HCT116 (cell line): ENCODE results near the gene ARHGAP9. TPM values are rescaled to one million over a fixed set of nuclear protein-coding genes. Genes with fewer than 3 reads are reported as not detected.

ENCODE experiments used
- ATAC-seq: fragments of 200-7000 bp; cut with Tn5 transposase; 2 replicates; pipeline ENCODE4 v1.9.1; 2020; ENCODE audit warnings: mild to moderate bottlenecking, moderate library complexity
- BruUV-seq: library from RNA; stranded (reverse); fragments of 400-500 nt; replicated peaks from 2 replicates; lab custom pipeline; 2021; lab: Mats Ljungman, UMichigan
- CTCF ChIA-PET: fragments of 300-600 bp; sonication (Branson Sonifier 250); formaldehyde crosslinking; loops from one replicate; lab custom pipeline; 2021; ENCODE audit warnings: antibody characterized with exemption; lab: Charles Lee
- POLR2A ChIA-PET: fragments of 300-600, 350-600 bp; sonication (Branson Sonifier 250); formaldehyde crosslinking; loops from one replicate; lab custom pipeline; 2021; ENCODE audit warnings: antibody characterized with exemption; lab: Charles Lee
- RAD21 ChIA-PET, 2 experiments: fragments of 300-600 bp; sonication (Branson Sonifier 250); formaldehyde crosslinking; loops; one replicate each; lab custom pipeline; 2023; ENCODE audit warnings: low total read pairs in 2 of 2; ENCODE audit not compliant: uncharacterized antibody in 2 of 2, unreplicated experiment in 2 of 2, low non-redundant PET in 1 of 2; lab: Charles Lee
- DNase-seq: peaks from one replicate; pipeline ENCODE4 v3.0.0-alpha.2; 2010; ENCODE audit warnings: low read depth, low spot score
- H2AFZ ChIP-seq: fragments of 200-600 bp; shearing (Covaris generic), sonication (generic); 2 replicates; pipeline ENCODE4 v1.6.1; 2017; ENCODE audit warnings: low read depth, mixed run types, mixed read lengths, antibody characterized with exemption, low read length; ENCODE audit not compliant: poor library complexity, severe bottlenecking
- H3K27ac ChIP-seq: 2 replicates; pipeline ENCODE4 v1.5.1; 2012; ENCODE audit warnings: low read depth, low read length
- H3K27me3 ChIP-seq: fragments of 200-600 bp; sonication (generic); 2 replicates; pipeline ENCODE4 v1.6.1; 2016; ENCODE audit warnings: mixed run types, low read length, mixed read lengths; ENCODE audit not compliant: insufficient read depth
- H3K36me3 ChIP-seq, 2 experiments: fragments of 200-500 bp in 1 of 2; fragments of 200-600 bp in 1 of 2; sonication (Bioruptor generic) in 1 of 2; sonication (generic) in 1 of 2; 2 replicates each; pipeline versions ENCODE4 v1.5.1 to v1.6.1; 2014 to 2016; ENCODE audit warnings: low read length in 2 of 2, inconsistent platforms in 1 of 2, mixed read lengths in 1 of 2, mixed run types in 1 of 2; ENCODE audit not compliant: insufficient read depth in 2 of 2, control insufficient read depth in 1 of 2
- H3K4me1 ChIP-seq, 2 experiments: fragments of 200-600 bp in 1 of 2; sonication (generic) in 1 of 2; 2 replicates each; pipeline versions ENCODE4 v1.5.1 to v1.6.1; 2012 to 2017; ENCODE audit warnings: low read length in 2 of 2, inconsistent platforms in 1 of 2, mild to moderate bottlenecking in 1 of 2, mixed read lengths in 1 of 2, mixed run types in 1 of 2, moderate library complexity in 1 of 2; ENCODE audit not compliant: insufficient read depth in 2 of 2, control insufficient read depth in 1 of 2
- H3K4me2 ChIP-seq: fragments of 200-600 bp; sonication (generic); 2 replicates; pipeline ENCODE4 v1.6.1; 2017; ENCODE audit warnings: mixed run types, low read length, mixed read lengths
- H3K4me3 ChIP-seq, 2 experiments: fragments of 200-600 bp in 1 of 2; sonication (generic) in 1 of 2; replicated peaks in 1 of 2; 2 replicates each; pipeline ENCODE4 v1.5.1; 2011 to 2016; ENCODE audit warnings: low read length in 2 of 2, control low read depth in 1 of 2, low read depth in 1 of 2, mild to moderate bottlenecking in 1 of 2, mixed read lengths in 1 of 2, mixed run types in 1 of 2
- H3K79me2 ChIP-seq: fragments of 200-600 bp; sonication (generic); 2 replicates; pipeline ENCODE4 v1.6.1; 2017; ENCODE audit warnings: mild to moderate bottlenecking, mixed run types, low read length, moderate library complexity, mixed read lengths; ENCODE audit not compliant: insufficient read depth
- H3K9ac ChIP-seq: fragments of 200-600 bp; sonication (generic); 2 replicates; pipeline ENCODE4 v1.6.1; 2016; ENCODE audit warnings: low read length, mixed read lengths
- H3K9me2 ChIP-seq: fragments of 200-600 bp; sonication (generic), shearing (Covaris generic); 2 replicates; pipeline ENCODE4 v1.6.1; 2017; ENCODE audit warnings: mixed run types, mild to moderate bottlenecking, moderate library complexity; ENCODE audit not compliant: insufficient read depth
- H3K9me3 ChIP-seq, 2 experiments: fragments of 200-500 bp in 1 of 2; fragments of 200-600 bp in 1 of 2; sonication (Bioruptor generic) in 1 of 2; sonication (generic) in 1 of 2; 2 replicates each; pipeline ENCODE4 v1.6.1; 2014 to 2017; ENCODE audit warnings: low read length in 2 of 2, mixed read lengths in 2 of 2, inconsistent platforms in 1 of 2, low read depth in 1 of 2, mild to moderate bottlenecking in 1 of 2, mixed run types in 1 of 2, moderate library complexity in 1 of 2; ENCODE audit not compliant: control insufficient read depth in 1 of 2, insufficient read depth in 1 of 2
- H4K20me1 ChIP-seq: fragments of 200-600 bp; sonication (generic), shearing (Covaris generic); 2 replicates; pipeline ENCODE4 v1.6.1; 2017; ENCODE audit warnings: mixed run types, mild to moderate bottlenecking, moderate library complexity; ENCODE audit not compliant: insufficient read depth
- CEBPB ChIP-seq: IDR thresholded peaks from 2 replicates; pipeline ENCODE4 v1.6.1; 2012; ENCODE audit warnings: low read depth
- ELF1 ChIP-seq: IDR thresholded peaks from 2 replicates; pipeline ENCODE4 v1.6.1; 2012; ENCODE audit warnings: low read depth, borderline replicate concordance
- EZH2phosphoT487 ChIP-seq: fragments of 200-600 bp; IDR thresholded peaks from 2 replicates; pipeline ENCODE4 v1.6.1; 2018; ENCODE audit warnings: antibody characterized with exemption, borderline replicate concordance
- FOSL1 ChIP-seq: IDR thresholded peaks from 2 replicates; pipeline ENCODE4 v1.6.1; 2012; ENCODE audit warnings: low read depth
- JUND ChIP-seq: IDR thresholded peaks from 2 replicates; pipeline ENCODE4 v1.6.1; 2012
- POLR2A ChIP-seq: IDR thresholded peaks from 2 replicates; pipeline ENCODE4 v1.7.0; 2011; ENCODE audit warnings: borderline replicate concordance; ENCODE audit not compliant: insufficient read depth, insufficient read length; ENCODE audit errors: extremely low read depth
- POLR2AphosphoS5 ChIP-seq: IDR thresholded peaks from 2 replicates; pipeline ENCODE4 v1.6.1; 2011; ENCODE audit warnings: mild to moderate bottlenecking, low read depth, low read length, moderate library complexity
- SIN3A ChIP-seq: IDR thresholded peaks from 2 replicates; pipeline ENCODE4 v1.6.1; 2012; ENCODE audit warnings: low read depth
- SP1 ChIP-seq: IDR thresholded peaks from 2 replicates; pipeline ENCODE4 v1.6.1; 2012; ENCODE audit warnings: low read depth
- TCF7L2 ChIP-seq: IDR thresholded peaks from 2 replicates; pipeline ENCODE4 v1.7.0; 2011; ENCODE audit warnings: borderline replicate concordance, inconsistent platforms; ENCODE audit not compliant: insufficient read depth, insufficient read length; ENCODE audit errors: extremely low read depth
- YY1 ChIP-seq: IDR thresholded peaks from 2 replicates; pipeline ENCODE4 v1.6.1; 2011; ENCODE audit warnings: low read length, low read depth, moderate library complexity, mild to moderate bottlenecking; ENCODE audit not compliant: insufficient replicate concordance; ENCODE audit errors: extremely low read depth
- ZFX ChIP-seq: fragments of 450-650 bp; IDR thresholded peaks from 2 replicates; pipeline ENCODE4 v1.6.1; 2017
- ZNF274 ChIP-seq: fragments of 200-500 bp; sonication (Bioruptor generic); IDR thresholded peaks from 2 replicates; pipeline ENCODE4 v1.6.1; 2014; ENCODE audit warnings: mild to moderate bottlenecking, low read depth, low read length, inconsistent platforms
- intact Hi-C: fragments of 100-400 bp; cut with micrococcal nuclease; formaldehyde crosslinking; loops from 2 replicates; pipeline ENCODE4 v1.10.0; 2022
- total RNA-seq: library from RNA; stranded (reverse); gene quantifications from one replicate; pipeline ENCODE4 v1.2.1, GENCODE V29; 2021; ENCODE audit not compliant: unreplicated experiment

The ARHGAP9 gene
- total RNA-seq, 1 experiment from 2014 or later, result 0.84 TPM

DNA sequence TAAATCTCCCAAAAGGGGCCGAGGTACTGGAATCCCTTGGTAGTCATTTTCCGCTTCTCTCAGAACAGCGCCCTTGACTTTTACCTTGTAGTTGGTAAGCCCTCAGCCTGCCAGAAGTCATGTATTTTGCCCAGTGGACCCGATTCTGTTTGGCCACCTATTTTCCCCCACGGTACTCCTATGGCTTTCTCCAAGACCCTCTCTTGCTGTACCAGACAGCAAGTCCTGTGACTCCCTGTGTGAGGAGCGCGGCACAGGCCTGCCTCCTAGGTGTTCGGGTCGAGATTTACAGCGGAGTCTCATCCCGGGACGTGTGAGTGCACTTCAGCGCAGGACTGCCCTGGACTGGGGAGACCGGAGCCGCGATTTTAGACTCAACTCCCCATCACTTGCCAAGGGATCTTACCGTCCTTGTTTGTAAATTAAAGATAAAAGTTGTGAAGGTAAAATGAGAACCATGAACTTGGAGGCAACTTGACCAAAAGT lies 41.9 kb upstream of the ARHGAP9 start:
- H3K4me1 ChIP-seq, result peaks cover 24 to 56% of the 10 kb centered on the region in 2 experiments
- DNase-seq, result no peak

DNA sequence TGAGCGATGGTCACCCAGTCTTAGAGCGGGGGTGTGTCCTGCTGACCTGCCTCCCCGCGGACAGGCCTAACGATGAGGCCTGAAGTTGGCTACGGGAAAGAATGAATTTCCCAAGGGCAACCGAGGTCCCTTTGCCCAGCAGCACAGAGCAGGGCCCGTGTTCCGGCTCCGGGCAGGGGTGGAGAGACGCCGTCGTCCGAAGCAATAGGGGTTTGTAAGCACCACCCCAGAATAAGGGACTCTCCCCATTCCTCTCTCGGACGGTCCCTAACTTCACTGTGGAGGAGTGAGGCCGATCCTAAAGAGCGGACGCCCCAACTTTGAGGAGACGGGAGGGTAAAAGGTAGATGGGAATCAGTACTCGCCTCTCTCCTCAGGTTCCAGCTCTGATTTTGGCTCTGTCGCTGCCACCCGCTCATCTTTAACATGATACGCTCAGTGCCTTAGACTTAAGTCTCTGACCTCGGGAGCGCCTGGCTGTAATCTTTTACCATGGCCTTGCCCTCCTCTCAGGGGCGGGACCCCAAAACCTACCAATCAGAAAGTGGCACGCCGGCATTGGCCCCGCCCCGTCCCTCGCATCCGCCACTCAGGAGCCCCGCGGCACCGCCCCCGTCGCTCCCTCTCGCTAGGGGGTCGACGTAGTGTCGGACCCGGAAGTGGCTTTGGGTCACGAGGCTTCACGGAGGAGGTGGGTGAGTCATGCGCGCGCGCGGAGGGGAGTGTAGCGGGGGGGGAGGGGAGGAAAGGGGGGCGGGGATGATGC lies 40.6 kb upstream of the ARHGAP9 start, which contains the start of gene DDIT3:
TSS of gene DDIT3 (minus strand) at position 462 of the 766 bp plus-strand sequence. CDS start 3,108 bp downstream, outside the sequence.
- Histone ChIP-seq H2AFZ (no peak within 1 kb of the TSS), H3K4me3 (peak within 1 kb of the TSS; percentile 79 to 88), H3K4me2 (peak within 1 kb of the TSS; percentile 94), H3K9me3 (no peaks in the 10 kb centered on the region), H3K27ac (peak within 1 kb of the TSS; percentile 85), H3K36me3 (peaks cover 22 to 41% of the 10 kb centered on the region in 2 experiments), H3K27me3 (no peaks in the 10 kb centered on the region), H3K9me2 (no peaks in the 10 kb centered on the region), H4K20me1 (peaks cover 7% of the 10 kb centered on the region; the same call in 1 of the 2 replicates), H3K4me1 (peaks cover 24 to 56% of the 10 kb centered on the region in 2 experiments)
- POLR2A ChIA-PET, result interaction anchor here (0.9 to 2.0 kb wide), 5 partner anchors 8 to 40 kb away, joined by 3 to 7 read pairs (median 3); partner anchors contain the start of gene DCTN2
- ATAC-seq, result peak; percentile 78
- TF ChIP-seq TCF7L2 (peak; percentile 2), POLR2AphosphoS5 (peak; percentile 100), POLR2A (peak; percentile 99), ELF1 (no peak), ZFX (peak; percentile 71; the same call in 1 of the 2 replicates), YY1 (peak; percentile 64), ZNF274 (no peak), SIN3A (no peak), CEBPB (no peak), SP1 (no peak), FOSL1 (no peak), JUND (no peak)
- TF ChIP-seq, all 23 proteins: peak for 5
- TSS peak; percentile 69 for BruUV-seq
- ChIA-PET CTCF (interaction anchor here (0.7 kb wide), 1 partner anchor 834 kb away, joined by 3 read pairs; no protein-coding TSS in a partner anchor), RAD21 (no interaction called here)
- peaks cover 64% of the 10 kb centered on the region for H3K79me2 ChIP-seq
- peak within 1 kb of the TSS; percentile 80 for H3K9ac ChIP-seq
- DNase-seq, result peak; percentile 97
- intact Hi-C loops, result no loop called here

More for the DNA sequence above, 41.9 kb upstream of the ARHGAP9 start:
- POLR2A ChIA-PET, result interaction anchor here (0.9 to 1.3 kb wide), 2 partner anchors 11 to 22 kb away, joined by 3 read pairs; no protein-coding TSS in a partner anchor
- CTCF ChIA-PET, result no interaction called here
- Histone ChIP-seq H3K4me2 (peak overlapping the region; percentile 94), H3K27ac (peak overlapping the region; percentile 85), H3K9ac (peak overlapping the region; percentile 79), H3K9me2 (no peaks in the 10 kb centered on the region), H3K9me3 (no peaks in the 10 kb centered on the region), H3K36me3 (peaks cover 15 to 31% of the 10 kb centered on the region in 2 experiments), H4K20me1 (peaks cover 7% of the 10 kb centered on the region; the same call in 1 of the 2 replicates), H3K79me2 (peaks cover 61% of the 10 kb centered on the region), H3K4me3 (peak overlapping the region in 1 of 2 experiments; percentile 93; a peak in 3 of 4 replicates), H2AFZ (no peak overlapping the region), H3K27me3 (no peaks in the 10 kb centered on the region)
- ATAC-seq, result no peak
- intact Hi-C loops, result no loop called here
- RAD21 ChIA-PET, result interaction anchor here in 1 of 2 experiments (0.7 kb wide), 1 partner anchor 11 kb away, joined by 3 read pairs; no protein-coding TSS in a partner anchor
- TF ChIP-seq FOSL1 (no peak), POLR2A (peak; percentile 53), EZH2phosphoT487 (no peak)
- no TSS peak for BruUV-seq
